Suppressor macrophage (primary cell): Measurements from ENCODE around the gene HMX3.

ENCODE experiments used
- DNase-seq, 4 experiments: peaks; one replicate each; pipeline ENCODE4 v3.0.0-alpha.2; 2020 to 2022

HMX3 gene

GRCh38 chr10:123134343-123134914 lies 1.3 kb upstream of the HMX3 start:
- DNase-seq = no peak

GRCh38 chr10:123134915-123135414 lies 805 bp upstream of the HMX3 start:
- DNase-seq = no peak

GRCh38 chr10:123136221-123136805 lies 543 bp downstream of the HMX3 start:
- DNase-seq = no peak

- peak in 2 of 4 experiments; percentile 20 to 29 for DNase-seq
Measured at GRCh38 chr10:123136806-123137642, 1.3 kb downstream of the HMX3 start.

- no peak for DNase-seq
Measured at GRCh38 chr10:123139165-123139520, 3.4 kb downstream of the HMX3 start.

- peak in 1 of 4 experiments; percentile 42 for DNase-seq
Measured at GRCh38 chr10:123139521-123140163, 3.9 kb downstream of the HMX3 start.

GRCh38 chr10:123140164-123140982 lies 4.6 kb downstream of the HMX3 start:
- DNase-seq = no peak

GRCh38 chr10:123140983-123141390 lies 5.2 kb downstream of the HMX3 start:
- DNase-seq = no peak

- DNase-seq = no peak
Measured at GRCh38 chr10:123141791-123142700, 6.3 kb downstream of the HMX3 start.

- peak in 1 of 4 experiments; percentile 3 for DNase-seq
Measured at GRCh38 chr10:123142701-123143161, 7.0 kb downstream of the HMX3 start.

- no peak for DNase-seq
Measured at GRCh38 chr10:123143162-123143824, 7.5 kb downstream of the HMX3 start.

- no peak for DNase-seq
Measured at GRCh38 chr10:123143825-123144168, 8.0 kb downstream of the HMX3 start.

GRCh38 chr10:123144697-123145541 lies 9.1 kb downstream of the HMX3 start:
- peak in 2 of 4 experiments; percentile 28 to 38 for DNase-seq

GRCh38 chr10:123145542-123146012 lies 9.8 kb downstream of the HMX3 start:
- peak in 2 of 4 experiments; percentile 19 to 29 for DNase-seq

GRCh38 chr10:123146013-123146893 lies 10.5 kb downstream of the HMX3 start:
- peak in 1 of 4 experiments; percentile 37 for DNase-seq

GRCh38 chr10:123146894-123147634 lies 11.3 kb downstream of the HMX3 start:
- peak in 2 of 4 experiments; percentile 13 to 35 for DNase-seq

GRCh38 chr10:123147635-123148413 lies 12.1 kb downstream of the HMX3 start, which contains the start of gene HMX2:
Gene HMX2, plus strand, starts transcription at chr10:123148136. Its CDS starts 243 bp downstream, at chr10:123148379.
- DNase-seq = peak in 1 of 4 experiments; percentile 13
